GM12892 (cell line): ENCODE measurements around the gene SFRP4.

Experiments used
- POLR2A ChIP-seq: IDR thresholded peaks from 2 replicates; pipeline ENCODE4 v1.6.1; 2011; ENCODE audit warnings: low read depth, low read length, control low read depth
- POLR2AphosphoS5 ChIP-seq: IDR thresholded peaks from 2 replicates; pipeline ENCODE4 v1.6.1; 2011; ENCODE audit warnings: low read depth, low read length, control low read depth

DNA sequence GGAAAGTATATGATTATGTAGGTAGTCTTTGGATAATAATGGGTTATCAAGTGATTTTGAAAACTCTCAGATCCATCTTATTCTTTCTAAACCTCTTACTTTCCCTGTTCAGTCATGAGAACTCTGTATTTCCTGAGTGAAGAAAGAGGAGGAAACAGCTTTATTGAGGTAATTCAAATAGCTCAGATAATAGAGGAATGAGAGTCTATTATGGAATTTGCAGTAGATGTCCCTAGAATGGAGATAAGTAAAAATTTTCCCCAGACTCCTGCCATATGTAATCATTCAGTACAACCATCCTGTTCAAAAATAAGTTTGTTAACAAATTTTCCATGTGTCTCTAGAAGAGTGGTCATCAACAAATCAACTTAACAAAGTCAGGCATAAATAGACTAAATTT, 40.2 kb upstream of the SFRP4 start:
- TF ChIP-seq POLR2A (no peak), POLR2AphosphoS5 (no peak)
